ENCODE data around the gene UGT1A9.

- TF ChIP-seq CTCF (IDR thresholded peaks at IDR 0.05 in 2 of 3, conservative IDR thresholded peaks at IDR 0.05 in 1 of 3; ENCODE audit: control insufficient read depth in 2 of 3, extremely low read depth in 1 of 3, insufficient read depth in 1 of 3, low read depth in 3 of 3, low read length in 3 of 3): no peak
- TF ChIP-seq SMC3 (IDR thresholded peaks at IDR 0.05; ENCODE audit: borderline replicate concordance, low read length): no peak
- no peak for TF ChIP-seq ESRRA (IDR thresholded peaks at IDR 0.05; ENCODE audit: low read length)
- no peak for TF ChIP-seq TARDBP (IDR thresholded peaks at IDR 0.05; ENCODE audit: borderline replicate concordance)
- TF ChIP-seq MYC (IDR thresholded peaks at IDR 0.05; ENCODE audit: insufficient read depth, insufficient read length, insufficient replicate concordance, low read length, severe bottlenecking): no peak
- TF ChIP-seq RAD21 (IDR thresholded peaks at IDR 0.05; ENCODE audit: insufficient read depth, low read depth, low read length): no peak
- no peak for TF ChIP-seq POLR2AphosphoS2 (IDR thresholded peaks at IDR 0.05; ENCODE audit: low read depth, low read length)
- TF ChIP-seq BHLHE40 (IDR thresholded peaks at IDR 0.05; ENCODE audit: borderline replicate concordance in 1 of 2, low read depth in 2 of 2, low read length in 1 of 2): no peak
- TF ChIP-seq, protein P1, sequence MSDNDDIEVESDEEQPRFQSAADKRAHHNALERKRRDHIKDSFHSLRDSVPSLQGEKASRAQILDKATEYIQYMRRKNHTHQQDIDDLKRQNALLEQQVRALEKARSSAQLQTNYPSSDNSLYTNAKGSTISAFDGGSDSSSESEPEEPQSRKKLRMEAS (IDR thresholded peaks at IDR 0.05; ENCODE audit: low read depth, low read length): no peak
- no peak for TF ChIP-seq CEBPB (IDR thresholded peaks at IDR 0.05; ENCODE audit: borderline replicate concordance in 1 of 2, low read depth in 2 of 2, low read length in 2 of 2)
- TF ChIP-seq YY1 (IDR thresholded peaks at IDR 0.05; ENCODE audit: low read depth, low read length): no peak
- no peak for TF ChIP-seq EZH2 (IDR thresholded peaks at IDR 0.05; ENCODE audit: borderline replicate concordance, control insufficient read depth, low read depth, low read length)
- no peak for TF ChIP-seq GABPA (IDR thresholded peaks at IDR 0.05; ENCODE audit: low read depth)
- TF ChIP-seq, protein P2, sequence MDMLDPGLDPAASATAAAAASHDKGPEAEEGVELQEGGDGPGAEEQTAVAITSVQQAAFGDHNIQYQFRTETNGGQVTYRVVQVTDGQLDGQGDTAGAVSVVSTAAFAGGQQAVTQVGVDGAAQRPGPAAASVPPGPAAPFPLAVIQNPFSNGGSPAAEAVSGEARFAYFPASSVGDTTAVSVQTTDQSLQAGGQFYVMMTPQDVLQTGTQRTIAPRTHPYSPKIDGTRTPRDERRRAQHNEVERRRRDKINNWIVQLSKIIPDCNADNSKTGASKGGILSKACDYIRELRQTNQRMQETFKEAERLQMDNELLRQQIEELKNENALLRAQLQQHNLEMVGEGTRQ (IDR thresholded peaks at IDR 0.05; ENCODE audit: borderline replicate concordance, low read depth, low read length): no peak
Observed at GRCh38 chr2:233680361-233681045, 8.8 kb downstream of the UGT1A9 start.
